ENCODE results near the gene ABCA2. TPM values are rescaled to one million over a fixed set of nuclear protein-coding genes. Genes with fewer than 3 reads are reported as not detected.
A peak's percentile ranks its signal among the peaks of the same experiment; 100 is the strongest.

The ABCA2 gene
- total RNA-seq, 1 experiment from 2014 or later: 23.5 TPM

GRCh38 chr9:136978865-136979544 lies 49.0 kb downstream of the ABCA2 start:
- in situ Hi-C loops (cut with HindIII; ENCODE audit: low pct_unique_long_range_greater_than_20kb, low sequenced_read_pairs): no loop called here

GRCh38 chr9:136978073-136978864 lies 49.8 kb downstream of the ABCA2 start:
- in situ Hi-C loops (cut with HindIII; ENCODE audit: low pct_unique_long_range_greater_than_20kb, low sequenced_read_pairs): no loop called here

More at GRCh38 chr9:136978865-136979544, 49.0 kb downstream of the ABCA2 start:
- DNase-seq (ENCODE audit: low read depth): no peak

GRCh38 chr9:136977649-136978072 lies 50.4 kb downstream of the ABCA2 start:
- in situ Hi-C loops (cut with HindIII; ENCODE audit: low pct_unique_long_range_greater_than_20kb, low sequenced_read_pairs): no loop called here
- DNase-seq (ENCODE audit: low read depth): no peak

More at GRCh38 chr9:136978073-136978864, 49.8 kb downstream of the ABCA2 start:
- DNase-seq (ENCODE audit: low read depth): peak; percentile 59

GRCh38 chr9:136977223-136977622 lies 50.8 kb downstream of the ABCA2 start, which contains the start of gene PTGDS:
Gene PTGDS, plus strand, starts transcription at chr9:136977504. Its CDS starts 75 bp downstream, at chr9:136977579.
- in situ Hi-C loops (cut with HindIII; ENCODE audit: low pct_unique_long_range_greater_than_20kb, low sequenced_read_pairs): no loop called here
- DNase-seq (ENCODE audit: low read depth): no peak

GRCh38 chr9:136975644-136976043 lies 52.4 kb downstream of the ABCA2 start:
- in situ Hi-C loops (cut with HindIII; ENCODE audit: low pct_unique_long_range_greater_than_20kb, low sequenced_read_pairs): no loop called here
- DNase-seq (ENCODE audit: low read depth): no peak

GRCh38 chr9:136974817-136975535 lies 53.1 kb downstream of the ABCA2 start:
- DNase-seq (ENCODE audit: low read depth): no peak
- in situ Hi-C loops (cut with HindIII; ENCODE audit: low pct_unique_long_range_greater_than_20kb, low sequenced_read_pairs): no loop called here

GRCh38 chr9:136973618-136974617 lies 54.1 kb downstream of the ABCA2 start:
- in situ Hi-C loops (cut with HindIII; ENCODE audit: low pct_unique_long_range_greater_than_20kb, low sequenced_read_pairs): no loop called here
- no peak for DNase-seq (ENCODE audit: low read depth)

GRCh38 chr9:136972743-136973142 lies 55.3 kb downstream of the ABCA2 start:
- in situ Hi-C loops (cut with HindIII; ENCODE audit: low pct_unique_long_range_greater_than_20kb, low sequenced_read_pairs): no loop called here
- no peak for DNase-seq (ENCODE audit: low read depth)

GRCh38 chr9:136972335-136972734 lies 55.7 kb downstream of the ABCA2 start:
- in situ Hi-C loops (cut with HindIII; ENCODE audit: low pct_unique_long_range_greater_than_20kb, low sequenced_read_pairs): no loop called here
- DNase-seq (ENCODE audit: low read depth): no peak

- in situ Hi-C loops (cut with HindIII; ENCODE audit: low pct_unique_long_range_greater_than_20kb, low sequenced_read_pairs): no loop called here
- DNase-seq (ENCODE audit: low read depth): no peak
Observed at GRCh38 chr9:136971746-136972145, 56.3 kb downstream of the ABCA2 start.

GRCh38 chr9:136970361-136970760 lies 57.7 kb downstream of the ABCA2 start:
- no peak for DNase-seq (ENCODE audit: low read depth)

GRCh38 chr9:136969774-136970173 lies 58.3 kb downstream of the ABCA2 start:
- no peak for DNase-seq (ENCODE audit: low read depth)
- in situ Hi-C loops (cut with HindIII; ENCODE audit: low pct_unique_long_range_greater_than_20kb, low sequenced_read_pairs): no loop called here

More at GRCh38 chr9:136970361-136970760, 57.7 kb downstream of the ABCA2 start:
- in situ Hi-C loops (cut with HindIII; ENCODE audit: low pct_unique_long_range_greater_than_20kb, low sequenced_read_pairs): no loop called here

GRCh38 chr9:136969150-136969549 lies 58.9 kb downstream of the ABCA2 start:
- in situ Hi-C loops (cut with HindIII; ENCODE audit: low pct_unique_long_range_greater_than_20kb, low sequenced_read_pairs): no loop called here
- no peak for DNase-seq (ENCODE audit: low read depth)

- in situ Hi-C loops (cut with HindIII; ENCODE audit: low pct_unique_long_range_greater_than_20kb, low sequenced_read_pairs): no loop called here
- DNase-seq (ENCODE audit: low read depth): no peak
Observed at GRCh38 chr9:136968333-136969127, 59.5 kb downstream of the ABCA2 start.

- in situ Hi-C loops (cut with HindIII; ENCODE audit: low pct_unique_long_range_greater_than_20kb, low sequenced_read_pairs): no loop called here
- DNase-seq (ENCODE audit: low read depth): no peak
Observed at GRCh38 chr9:136965771-136966484, 62.1 kb downstream of the ABCA2 start.

- DNase-seq (ENCODE audit: low read depth): no peak
- in situ Hi-C loops (cut with HindIII; ENCODE audit: low pct_unique_long_range_greater_than_20kb, low sequenced_read_pairs): no loop called here
Observed at GRCh38 chr9:136964833-136965422, 63.1 kb downstream of the ABCA2 start.
